Gastrocnemius medialis (tissue), 4 donors: Measurements from ENCODE around the gene ARSI.

ENCODE experiments used
- POLR2A ChIP-seq, 2 donors: fragments of 450-650 bp; IDR thresholded peaks; one replicate each; pipeline ENCODE4 v1.6.1; 2017; ENCODE audit warnings: antibody characterized with exemption in 2 of 2, mild to moderate bottlenecking in 2 of 2, moderate library complexity in 2 of 2
- TF ChIP-seq, protein P1 (sequence below), 5 experiments: fragments of 450-650 bp in 3 of 5; fragments of 200-600 bp in 2 of 5; sonication (generic) in 2 of 5; IDR thresholded peaks in 4 of 5; conservative IDR thresholded peaks in 1 of 5; 1 replicate in 4 of 5; 2 replicates in 1 of 5; pipeline ENCODE4 v1.5.1; 2016 to 2019; ENCODE audit warnings: antibody characterized with exemption in 5 of 5, mild to moderate bottlenecking in 3 of 5, moderate library complexity in 3 of 5

- TF ChIP-seq, protein P1, sequence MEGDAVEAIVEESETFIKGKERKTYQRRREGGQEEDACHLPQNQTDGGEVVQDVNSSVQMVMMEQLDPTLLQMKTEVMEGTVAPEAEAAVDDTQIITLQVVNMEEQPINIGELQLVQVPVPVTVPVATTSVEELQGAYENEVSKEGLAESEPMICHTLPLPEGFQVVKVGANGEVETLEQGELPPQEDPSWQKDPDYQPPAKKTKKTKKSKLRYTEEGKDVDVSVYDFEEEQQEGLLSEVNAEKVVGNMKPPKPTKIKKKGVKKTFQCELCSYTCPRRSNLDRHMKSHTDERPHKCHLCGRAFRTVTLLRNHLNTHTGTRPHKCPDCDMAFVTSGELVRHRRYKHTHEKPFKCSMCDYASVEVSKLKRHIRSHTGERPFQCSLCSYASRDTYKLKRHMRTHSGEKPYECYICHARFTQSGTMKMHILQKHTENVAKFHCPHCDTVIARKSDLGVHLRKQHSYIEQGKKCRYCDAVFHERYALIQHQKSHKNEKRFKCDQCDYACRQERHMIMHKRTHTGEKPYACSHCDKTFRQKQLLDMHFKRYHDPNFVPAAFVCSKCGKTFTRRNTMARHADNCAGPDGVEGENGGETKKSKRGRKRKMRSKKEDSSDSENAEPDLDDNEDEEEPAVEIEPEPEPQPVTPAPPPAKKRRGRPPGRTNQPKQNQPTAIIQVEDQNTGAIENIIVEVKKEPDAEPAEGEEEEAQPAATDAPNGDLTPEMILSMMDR (IDR thresholded peaks at IDR 0.05 in 4 of 5, conservative IDR thresholded peaks at IDR 0.05 in 1 of 5) = no peak
- no peak for TF ChIP-seq POLR2A (IDR thresholded peaks at IDR 0.05)
Observed at GRCh38 chr5:150265870-150266383, 36.8 kb downstream of the ARSI start.
